ENCODE measurements around the gene EPB41L4B.

- no peak for TF ChIP-seq CTCF (IDR thresholded peaks at IDR 0.05 in 2 of 3, conservative IDR thresholded peaks at IDR 0.05 in 1 of 3; ENCODE audit: borderline replicate concordance in 1 of 3, insufficient read depth in 1 of 3, low read depth in 2 of 3, low read length in 2 of 3)
- TF ChIP-seq POLR2AphosphoS5 (IDR thresholded peaks at IDR 0.05; ENCODE audit: low read depth, low read length), result no peak
- TF ChIP-seq YY1 (IDR thresholded peaks at IDR 0.05; ENCODE audit: extremely low read depth, insufficient replicate concordance, low read depth, low read length), result no peak
- TF ChIP-seq MAX (IDR thresholded peaks at IDR 0.05), result no peak
- TF ChIP-seq, protein P1, sequence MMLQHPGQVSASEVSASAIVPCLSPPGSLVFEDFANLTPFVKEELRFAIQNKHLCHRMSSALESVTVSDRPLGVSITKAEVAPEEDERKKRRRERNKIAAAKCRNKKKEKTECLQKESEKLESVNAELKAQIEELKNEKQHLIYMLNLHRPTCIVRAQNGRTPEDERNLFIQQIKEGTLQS (IDR thresholded peaks at IDR 0.05), result no peak
- no peak for TF ChIP-seq REST (IDR thresholded peaks at IDR 0.05; ENCODE audit: low read depth)
- TF ChIP-seq POLR2A (IDR thresholded peaks at IDR 0.05; ENCODE audit: borderline replicate concordance, extremely low read depth, insufficient read depth, insufficient read length), result no peak
Observed at GRCh38 chr9:109238125-109238524, 82.7 kb downstream of the EPB41L4B start.
